NCI-H526 treated with DMSO at 0.1 percent for 48 hours (cell line): ENCODE measurements around the gene HIRA.

Source experiments
- DNase-seq: peaks from one replicate; lab custom pipeline; 2025; lab: John Stamatoyannopoulos, UW

The HIRA gene

DNA sequence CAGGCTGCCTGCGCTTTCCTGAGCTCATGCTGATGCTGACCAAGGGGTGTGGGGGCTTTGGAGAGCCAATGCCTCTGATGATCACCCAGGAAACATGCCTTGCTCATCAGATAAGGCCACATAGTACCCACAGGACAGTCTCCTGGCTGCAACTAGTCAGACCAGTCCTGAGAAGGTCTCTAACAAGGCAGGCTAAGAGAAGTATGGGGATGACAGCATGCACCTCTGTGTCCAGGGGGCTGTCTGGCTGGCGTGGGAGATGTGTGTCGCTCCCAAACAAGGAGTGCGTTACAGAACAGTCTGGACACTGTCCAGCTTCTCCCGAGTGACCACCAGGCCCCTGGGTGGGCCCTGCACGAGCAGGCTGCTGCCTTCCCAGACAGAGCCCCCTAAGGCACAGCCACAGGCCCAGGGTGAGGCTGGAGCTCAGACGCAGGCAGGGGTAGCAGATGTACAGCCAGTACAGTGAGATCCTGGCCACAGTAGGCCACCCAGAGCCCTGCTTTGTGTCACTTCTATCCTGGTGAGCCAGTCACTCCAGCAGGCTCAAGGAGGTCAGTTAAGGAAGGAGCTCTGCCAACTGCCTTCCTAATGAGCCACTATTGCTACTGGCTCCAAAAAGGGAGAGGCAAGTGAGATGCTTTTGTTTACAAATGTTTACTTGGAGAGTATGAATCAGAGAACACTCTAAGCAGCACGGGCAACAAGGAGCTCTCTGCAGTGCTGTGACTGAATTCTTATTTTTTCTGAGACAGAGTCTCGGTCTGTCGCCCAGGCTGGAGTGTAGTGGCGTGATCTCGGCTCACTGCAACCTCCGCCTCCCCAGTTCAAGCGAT lies 74.0 kb downstream of the HIRA start:
- DNase-seq, result no peak

- DNase-seq, result no peak
Measured at GRCh38 chr22:19356708-19357269, 74.7 kb downstream of the HIRA start.

DNA sequence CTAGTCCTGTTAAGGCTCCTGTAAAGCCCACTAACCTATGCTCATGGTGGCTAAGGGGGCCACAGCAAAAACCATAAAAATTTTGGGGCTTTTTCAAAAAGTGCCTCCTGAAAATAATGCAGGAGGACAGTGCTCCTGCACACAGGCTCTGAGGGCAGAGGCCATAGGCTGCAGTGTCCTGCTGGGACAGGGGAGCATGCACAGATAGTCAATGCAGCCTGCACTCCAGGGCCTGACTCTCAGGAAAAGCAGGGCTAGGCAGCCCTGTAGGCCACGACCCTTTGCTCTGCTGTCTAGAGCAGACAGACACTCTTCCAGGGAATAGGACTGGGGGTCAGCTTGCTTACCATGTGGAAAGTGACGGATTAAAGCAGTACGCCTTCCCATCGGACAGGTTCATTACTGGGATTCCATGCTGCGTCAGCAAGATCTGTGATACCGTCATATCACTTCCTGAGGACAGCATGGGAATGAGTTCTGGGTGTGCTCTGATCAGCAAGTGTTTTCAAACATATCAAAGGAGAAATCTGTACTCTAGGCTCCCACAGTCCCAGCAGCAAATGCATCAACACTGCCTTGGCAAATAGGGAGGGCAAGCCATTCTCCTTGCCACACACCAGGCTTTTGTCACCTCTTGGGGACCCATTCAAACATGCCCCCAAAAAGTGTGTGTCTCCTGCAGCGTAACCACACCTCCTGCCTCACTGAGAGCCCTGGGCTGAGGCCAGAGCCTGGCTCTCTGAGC lies 75.9 kb downstream of the HIRA start:
- DNase-seq, result no peak

- no peak for DNase-seq
Measured at GRCh38 chr22:19354201-19354600, 77.3 kb downstream of the HIRA start.

- DNase-seq, result no peak
Measured at GRCh38 chr22:19353363-19354131, 78.0 kb downstream of the HIRA start.

DNA sequence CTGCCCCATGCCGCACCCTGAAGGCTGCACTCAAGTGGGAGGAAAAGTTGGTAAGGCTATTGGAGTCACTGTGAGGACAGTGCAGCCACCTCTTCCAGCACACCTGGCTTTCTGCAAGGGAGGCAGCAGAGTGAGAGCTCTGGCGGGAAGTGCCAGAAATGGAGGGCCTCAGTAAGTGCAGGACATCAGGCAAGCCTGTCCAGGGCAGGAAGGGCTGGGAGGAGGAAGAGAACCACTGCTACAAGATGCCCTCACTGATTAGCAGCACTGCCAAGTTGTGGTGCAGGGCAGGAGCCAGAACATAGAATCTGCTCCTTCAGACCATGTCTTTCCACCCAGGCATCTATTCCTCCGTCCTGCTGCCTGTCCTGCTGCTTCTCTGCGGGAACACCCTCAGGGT lies 78.8 kb downstream of the HIRA start:
- no peak for DNase-seq

DNA sequence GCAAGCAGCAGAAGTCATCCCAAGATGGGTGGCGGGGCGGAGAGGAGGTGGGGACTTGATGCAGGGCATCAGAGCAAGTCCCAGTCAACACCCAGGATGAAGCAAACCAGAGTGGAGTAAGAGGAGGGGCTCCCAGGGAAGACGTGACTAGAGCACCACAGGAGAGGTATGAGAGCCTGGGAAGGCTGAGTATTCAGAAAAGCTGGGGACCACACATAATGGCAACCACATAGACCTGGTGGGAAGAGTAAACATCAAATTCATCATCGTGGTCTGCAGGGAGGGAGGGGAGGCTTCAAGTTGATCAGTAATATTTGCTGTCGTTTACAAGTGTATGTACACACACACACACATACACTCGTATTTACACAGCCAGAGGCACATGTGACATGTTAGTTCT lies 79.3 kb downstream of the HIRA start:
- DNase-seq, result no peak

DNA sequence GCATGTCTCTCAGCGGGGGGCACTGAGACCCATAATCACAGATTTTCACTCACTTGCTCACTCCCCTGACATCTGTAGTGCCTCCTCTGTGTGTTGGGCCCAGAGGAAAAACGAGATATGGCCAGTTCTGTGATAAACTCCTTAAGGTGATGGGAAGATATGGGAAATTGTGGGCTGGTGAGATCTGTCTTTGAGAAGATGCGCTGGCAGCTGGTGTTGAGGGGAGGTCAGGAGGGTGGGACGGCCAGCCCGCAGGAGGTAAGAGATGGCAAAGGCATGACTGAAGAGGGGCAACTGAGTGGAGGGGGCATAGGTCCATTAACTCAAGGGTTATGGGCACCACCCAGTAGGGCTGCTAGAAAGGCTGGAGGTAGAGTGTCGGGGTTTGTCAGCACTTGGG lies 79.9 kb downstream of the HIRA start:
- no peak for DNase-seq

DNA sequence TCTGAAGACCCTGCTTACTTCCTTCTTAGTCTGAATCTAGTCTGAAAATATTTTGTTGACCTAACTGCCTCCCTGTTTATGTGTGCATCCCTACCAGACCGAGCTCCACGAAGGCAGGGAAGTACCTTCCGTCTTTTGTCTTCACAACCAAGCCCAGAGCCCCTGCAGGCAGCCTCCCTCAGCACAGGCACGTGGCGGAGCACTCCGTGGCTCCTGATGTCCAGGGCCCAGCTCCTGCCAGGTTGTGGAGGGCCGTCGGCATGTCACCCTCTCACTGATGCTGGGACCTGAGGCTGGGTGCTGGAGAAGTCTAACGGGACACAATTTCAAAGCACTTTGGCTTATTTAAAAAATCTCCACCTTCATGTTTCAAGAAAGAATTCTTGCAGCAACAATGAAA lies 80.6 kb downstream of the HIRA start:
- DNase-seq, result no peak

DNA sequence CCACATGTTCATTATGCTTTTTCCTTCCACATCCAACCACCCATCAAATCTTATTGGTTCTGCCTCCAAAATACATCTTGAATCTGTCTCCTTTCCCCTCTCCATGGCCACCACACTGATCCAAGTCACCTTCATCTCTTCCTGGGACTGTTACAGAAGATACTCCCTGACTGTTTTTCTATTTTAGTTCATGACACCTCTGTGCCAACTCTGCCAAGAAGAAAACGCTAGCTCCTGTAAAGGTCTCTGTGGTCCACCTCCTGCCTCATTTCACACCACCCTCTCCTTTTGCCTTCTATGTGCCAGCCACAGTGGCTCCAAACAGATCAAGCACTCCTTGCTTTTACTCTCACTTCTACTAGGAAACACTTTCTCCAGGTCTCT lies 81.1 kb downstream of the HIRA start:
- DNase-seq, result no peak

GRCh38 chr22:19349778-19350475 lies 81.6 kb downstream of the HIRA start:
- no peak for DNase-seq

GRCh38 chr22:19346677-19347265 lies 84.8 kb downstream of the HIRA start:
- no peak for DNase-seq

- no peak for DNase-seq
Measured at GRCh38 chr22:19344420-19344819, 87.1 kb downstream of the HIRA start.

DNA sequence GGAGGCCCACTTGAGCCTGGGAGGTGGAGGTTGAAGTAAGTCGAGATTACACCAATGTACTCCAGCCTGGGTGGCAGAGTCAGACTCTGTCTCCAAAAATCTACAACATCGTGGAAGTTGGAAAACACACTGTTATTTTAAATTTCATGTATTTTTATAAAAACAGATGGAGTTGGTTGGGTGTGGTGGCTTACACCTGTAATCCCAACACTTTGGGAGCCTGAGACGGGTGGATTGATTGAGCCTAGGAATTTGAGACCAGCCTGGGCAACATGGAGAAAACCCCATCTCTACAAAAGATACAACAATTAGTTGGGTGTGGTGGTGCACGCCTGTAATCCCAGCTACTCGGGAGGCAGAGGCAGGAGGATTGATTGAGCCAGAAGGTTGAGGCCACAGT lies 88.1 kb downstream of the HIRA start:
- no peak for DNase-seq

DNA sequence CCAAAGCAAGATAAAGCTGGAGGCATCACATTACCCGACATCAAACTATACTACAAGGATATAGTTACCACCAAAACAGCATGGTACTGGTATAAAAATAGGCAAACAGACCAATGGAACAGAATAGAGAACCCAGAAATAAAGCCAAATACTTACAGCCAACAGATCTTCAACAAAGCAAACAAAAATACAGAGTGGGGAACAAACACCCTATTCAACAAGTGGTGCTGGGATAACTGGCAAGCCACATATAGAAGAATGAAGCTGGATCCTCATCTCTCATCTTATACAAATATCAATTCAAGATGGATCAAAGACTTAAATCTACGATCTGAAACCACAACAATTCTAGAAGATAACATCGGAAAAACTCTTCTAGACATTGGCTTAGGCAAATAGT lies 90.0 kb downstream of the HIRA start:
- DNase-seq, result no peak

GRCh38 chr22:19337137-19337536 lies 94.4 kb downstream of the HIRA start:
- no peak for DNase-seq

DNA sequence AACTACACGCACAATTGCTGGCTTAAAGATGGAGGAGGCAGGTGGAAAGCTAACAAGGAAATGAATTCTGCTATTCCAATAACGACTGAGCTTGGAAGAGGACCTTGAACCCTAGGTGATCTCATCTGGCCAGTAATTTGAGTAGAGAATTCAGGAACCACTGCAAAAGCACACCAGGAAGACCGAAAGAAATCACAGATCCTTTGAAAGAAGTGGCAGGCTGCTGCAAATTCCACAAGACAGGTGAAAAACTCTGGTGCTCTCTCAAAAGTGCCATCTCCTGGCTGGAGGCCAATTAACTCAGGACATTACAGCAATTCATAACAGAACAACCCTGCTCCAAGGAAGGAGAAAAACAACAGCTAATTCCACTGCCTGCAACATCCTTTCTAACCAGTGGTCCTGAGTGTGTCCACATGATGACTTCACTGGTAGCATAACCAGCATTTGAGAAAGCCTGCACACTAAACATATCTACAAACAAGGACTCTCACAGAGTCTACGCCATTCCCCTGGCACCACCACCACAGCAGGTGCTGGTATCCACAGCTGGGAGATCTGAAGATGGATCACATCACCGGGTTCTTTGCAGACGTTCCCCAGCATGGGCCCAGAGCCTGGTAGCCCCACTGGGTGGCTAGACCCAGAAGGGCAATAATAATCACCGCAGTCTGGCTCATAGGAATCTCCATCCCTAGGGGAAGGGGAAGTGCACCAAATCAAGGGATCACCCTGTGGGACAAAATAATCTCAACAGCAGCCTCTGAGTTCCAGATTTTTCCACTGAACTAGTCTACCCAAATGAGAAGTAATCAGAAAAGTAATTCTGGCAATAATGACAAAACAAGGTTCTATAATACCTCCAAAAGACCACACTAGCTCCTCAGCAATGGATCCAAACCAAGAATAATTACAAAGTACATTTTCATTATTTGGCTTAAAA lies 95.1 kb downstream of the HIRA start:
- DNase-seq, result no peak

DNA sequence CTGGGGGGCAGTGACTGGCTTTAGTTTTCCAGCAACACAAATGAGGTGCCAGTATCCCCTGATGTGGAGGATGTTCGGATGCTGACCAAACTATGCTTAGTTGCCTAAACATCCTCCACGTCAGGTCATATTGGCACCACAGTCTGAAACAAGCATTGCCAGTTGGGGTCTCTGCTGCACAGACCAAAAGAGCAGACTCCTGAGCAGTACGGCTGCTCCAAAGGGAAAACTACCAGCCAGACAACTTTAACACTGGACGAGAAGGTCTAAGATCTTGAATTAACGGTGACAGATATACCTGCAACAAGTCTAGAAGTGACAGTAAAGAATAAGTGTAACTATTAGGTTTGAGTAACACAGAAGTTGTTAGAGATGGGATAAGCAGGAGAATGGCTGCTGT lies 99.6 kb downstream of the HIRA start:
- DNase-seq, result no peak

- DNase-seq, result no peak
Measured at GRCh38 chr22:19331474-19331873, 100.1 kb downstream of the HIRA start.

DNA sequence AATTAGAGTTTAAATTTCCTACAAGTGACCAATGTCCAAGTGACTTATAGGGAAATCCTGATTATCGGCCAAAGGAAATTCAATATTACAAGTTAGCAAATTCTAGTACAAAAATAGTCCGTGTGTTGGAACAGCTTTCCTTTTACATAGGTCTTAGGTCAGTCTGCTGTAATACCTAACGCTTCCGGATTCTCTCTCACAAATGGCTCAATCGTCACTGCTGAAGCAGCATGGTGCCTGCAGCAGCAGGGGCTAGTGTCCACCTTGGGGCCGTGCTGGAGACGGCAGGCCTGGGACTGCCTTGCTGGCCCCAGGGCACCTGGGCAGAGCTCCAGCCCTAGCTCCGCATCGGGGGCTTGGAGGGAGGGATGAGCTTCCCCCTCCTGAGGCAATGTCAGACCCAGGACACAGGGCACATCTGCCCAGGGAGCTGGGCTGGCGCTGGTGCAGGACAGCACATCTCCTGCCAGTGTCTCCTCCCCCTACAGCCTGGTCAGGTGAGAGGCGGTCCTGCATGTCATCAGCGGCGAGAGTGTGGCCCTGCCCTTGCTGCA lies 100.6 kb downstream of the HIRA start:
- DNase-seq, result no peak
